HG03354 (cell line): ENCODE data around the gene FBXL7.

Source experiments
- ATAC-seq: cut with Tn5 transposase; IDR thresholded peaks from one replicate; pipeline ENCODE4 v1.9.1; 2021; ENCODE audit warnings: mild to moderate bottlenecking; ENCODE audit not compliant: unreplicated experiment, poor library complexity, severe bottlenecking

The FBXL7 gene

DNA sequence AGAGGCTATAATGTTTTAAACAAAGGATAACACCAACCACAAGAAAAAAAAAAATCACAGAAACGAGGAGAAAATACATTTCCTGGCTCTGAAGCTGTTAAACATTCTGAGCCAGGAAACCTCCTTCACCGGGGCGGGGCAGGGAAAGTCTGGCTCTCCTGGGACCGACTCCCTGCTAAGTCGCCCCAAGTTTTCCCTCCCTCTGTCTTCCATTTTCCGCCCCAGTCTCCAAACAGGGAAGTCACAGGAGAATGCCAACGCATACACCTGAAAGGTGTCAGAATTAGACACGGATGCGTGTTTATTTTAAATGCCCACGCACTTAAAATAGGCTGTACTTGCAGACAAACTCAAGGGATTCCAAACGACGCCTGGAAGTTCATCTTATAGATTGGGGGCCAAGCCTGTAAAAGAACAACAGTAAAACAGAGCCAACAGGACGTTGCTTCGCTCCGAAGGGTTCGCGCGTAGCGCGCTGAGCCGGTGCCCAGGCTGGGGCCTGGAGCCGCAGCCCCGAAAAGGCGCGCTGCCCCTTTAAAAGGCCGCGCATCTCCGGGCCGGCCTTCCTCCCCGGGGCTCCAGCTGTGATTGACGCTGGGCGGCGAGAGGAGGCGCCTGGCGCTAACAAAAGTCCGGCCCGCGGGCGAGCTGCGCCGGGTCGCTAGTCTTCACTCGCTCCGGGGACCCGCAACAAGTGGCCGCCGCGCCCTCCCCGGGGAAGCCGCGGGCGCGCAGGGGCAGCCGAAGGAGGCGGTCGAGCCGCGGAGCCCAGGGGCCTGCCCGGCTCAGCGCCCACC, at the start of gene FBXL7:
TSS of gene FBXL7 (plus strand) at position 653 of the 797 bp plus-strand sequence.
- ATAC-seq: peak; percentile 69

DNA sequence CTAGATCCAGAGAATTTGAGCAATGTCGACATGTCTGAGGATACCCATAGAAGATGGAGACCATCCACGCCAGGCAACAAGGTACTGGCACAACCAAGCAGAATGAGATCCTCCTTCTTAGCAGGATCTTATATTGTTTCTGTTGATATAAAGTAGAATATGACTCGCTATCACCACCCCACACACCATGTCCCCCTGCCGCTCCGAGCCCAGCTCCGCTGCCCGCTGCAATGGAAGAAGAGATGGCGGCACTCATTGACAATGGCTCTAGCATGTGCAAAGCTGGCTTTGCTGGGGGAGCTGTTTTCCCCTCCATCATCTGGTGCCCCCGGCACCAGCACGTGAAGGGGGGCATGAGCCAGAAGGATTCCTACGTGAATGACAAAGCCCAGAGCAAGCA, 49.5 kb upstream of the FBXL7 start:
- ATAC-seq: no peak

DNA sequence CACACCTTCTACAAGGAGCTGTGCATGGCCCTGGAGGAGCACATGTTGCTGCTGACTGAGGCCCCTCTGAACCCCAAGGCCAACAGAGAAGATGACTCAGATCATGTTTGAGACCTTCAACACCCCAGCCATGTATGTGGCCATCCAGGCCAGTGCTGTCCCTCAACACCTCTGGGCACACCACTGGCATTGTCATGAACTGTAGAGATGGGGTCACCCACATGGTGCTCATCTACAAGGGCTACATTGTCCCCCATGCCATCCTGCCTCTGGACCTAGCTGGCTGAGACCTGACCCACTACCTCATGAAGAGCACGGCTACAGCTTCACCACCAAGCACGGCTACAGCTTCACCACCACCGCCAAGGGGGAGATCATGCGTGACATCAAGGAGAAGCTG, 49.0 kb upstream of the FBXL7 start:
- no peak for ATAC-seq

DNA sequence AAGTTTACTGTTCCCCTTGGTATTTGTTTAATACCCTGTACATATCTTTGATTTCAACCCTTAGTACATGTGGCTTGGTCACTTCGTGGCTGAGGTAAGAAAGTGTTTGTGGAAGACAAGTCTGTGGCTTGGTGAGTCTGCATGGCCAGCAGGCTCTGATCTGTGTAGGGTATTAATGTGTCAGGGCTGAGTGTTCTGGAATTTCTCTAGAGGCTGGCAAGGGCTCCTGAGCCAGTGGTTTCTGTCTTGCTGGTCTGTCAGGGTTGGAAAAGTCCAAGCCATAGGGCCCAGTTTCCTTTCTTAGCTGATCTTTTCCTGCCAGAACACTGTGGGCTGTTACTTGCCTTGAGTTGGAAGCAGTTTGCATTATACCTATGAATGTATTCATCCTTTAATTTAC, 48.0 kb upstream of the FBXL7 start:
- ATAC-seq: no peak

DNA sequence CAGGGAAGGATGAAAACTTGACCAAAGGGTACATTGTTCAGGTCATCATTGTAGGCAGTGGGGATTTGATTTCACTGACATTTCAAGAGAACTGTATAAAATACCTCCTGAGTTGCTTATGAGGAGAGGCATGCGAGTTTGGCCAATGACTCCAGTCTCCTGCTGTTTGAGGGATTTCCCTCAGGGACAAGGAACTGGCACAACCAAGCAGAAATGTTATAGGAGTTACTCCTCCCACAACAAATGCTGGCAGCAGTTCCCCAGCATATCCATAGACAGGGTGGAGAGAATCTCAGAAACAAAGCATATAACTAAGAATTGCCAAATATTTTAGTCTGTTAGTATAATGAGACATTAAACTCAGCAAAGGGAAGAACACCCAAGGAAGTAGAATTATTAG, 47.2 kb upstream of the FBXL7 start:
- no peak for ATAC-seq

DNA sequence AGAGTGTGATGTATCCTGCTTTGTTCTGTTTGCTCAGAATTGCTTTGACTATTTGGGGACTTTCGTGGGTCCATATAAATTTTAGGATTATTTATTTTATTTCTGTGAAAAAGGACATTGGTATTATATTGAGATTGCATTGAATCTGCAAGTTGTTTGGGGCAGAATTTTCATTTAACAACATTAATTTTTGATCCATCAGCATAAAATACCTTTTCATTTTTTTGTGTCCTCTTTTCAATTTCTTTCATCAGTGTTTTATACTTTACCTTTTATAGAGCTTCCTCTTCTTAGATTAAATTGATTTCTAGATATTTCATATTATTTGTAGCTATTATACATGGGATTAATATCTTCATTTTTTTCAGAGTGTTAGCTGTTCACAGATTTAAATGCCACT, 40.8 kb upstream of the FBXL7 start:
- ATAC-seq: no peak

DNA sequence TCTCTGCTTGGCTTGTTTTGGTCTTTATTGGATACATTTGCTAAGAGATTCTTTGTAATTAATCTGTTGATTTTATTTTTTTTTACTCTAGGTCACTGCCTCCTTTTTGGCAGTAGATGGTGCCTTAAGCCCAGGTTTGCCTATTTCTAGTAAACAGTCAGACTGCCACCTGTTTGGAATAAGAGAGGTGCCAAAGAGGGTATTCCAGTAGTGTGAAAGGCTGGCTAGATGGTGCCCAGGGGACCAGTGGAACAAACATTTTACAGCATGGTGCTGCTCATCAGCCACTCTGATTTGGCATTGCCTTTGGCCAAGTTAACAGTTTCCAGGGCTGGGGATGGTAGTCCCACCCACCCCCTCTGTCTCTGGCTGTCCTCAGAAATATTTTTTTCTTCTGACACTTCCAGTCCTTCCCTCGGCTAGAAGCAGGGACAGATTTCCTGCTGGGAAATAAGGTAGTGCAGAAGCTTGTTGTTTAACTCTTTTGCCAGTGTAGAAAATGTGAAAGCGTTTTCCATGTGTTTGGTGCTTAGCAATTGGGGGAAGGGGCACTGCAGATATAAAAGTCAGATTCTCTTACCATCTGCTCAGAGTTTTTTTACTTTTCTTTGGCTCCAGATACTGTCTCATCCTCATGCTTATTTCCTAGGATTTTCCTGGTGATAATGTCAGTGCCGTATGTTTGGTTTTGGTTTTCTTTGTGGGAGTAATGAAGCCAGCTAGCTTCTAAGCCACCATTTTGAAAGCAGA, 36.6 kb upstream of the FBXL7 start:
- ATAC-seq: no peak

DNA sequence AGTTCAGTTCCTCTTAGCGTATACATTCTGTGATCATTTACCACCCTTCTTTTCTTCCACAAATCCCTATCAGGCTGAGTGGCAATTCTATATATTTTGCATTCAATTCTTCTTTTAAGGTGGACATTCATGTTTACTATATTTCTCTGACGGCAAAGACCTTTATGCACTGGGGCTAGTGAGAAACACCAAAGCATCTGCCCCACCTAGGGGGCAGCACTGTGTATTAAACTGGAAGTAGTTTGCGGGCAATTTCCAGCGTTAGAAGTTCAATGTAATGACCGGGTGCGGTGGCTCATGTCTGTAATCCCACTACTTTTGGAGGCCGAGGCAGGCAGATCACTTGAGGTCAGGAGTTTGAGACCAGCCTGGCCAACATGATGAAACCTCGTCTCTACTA, 27.9 kb upstream of the FBXL7 start:
- ATAC-seq: no peak

DNA sequence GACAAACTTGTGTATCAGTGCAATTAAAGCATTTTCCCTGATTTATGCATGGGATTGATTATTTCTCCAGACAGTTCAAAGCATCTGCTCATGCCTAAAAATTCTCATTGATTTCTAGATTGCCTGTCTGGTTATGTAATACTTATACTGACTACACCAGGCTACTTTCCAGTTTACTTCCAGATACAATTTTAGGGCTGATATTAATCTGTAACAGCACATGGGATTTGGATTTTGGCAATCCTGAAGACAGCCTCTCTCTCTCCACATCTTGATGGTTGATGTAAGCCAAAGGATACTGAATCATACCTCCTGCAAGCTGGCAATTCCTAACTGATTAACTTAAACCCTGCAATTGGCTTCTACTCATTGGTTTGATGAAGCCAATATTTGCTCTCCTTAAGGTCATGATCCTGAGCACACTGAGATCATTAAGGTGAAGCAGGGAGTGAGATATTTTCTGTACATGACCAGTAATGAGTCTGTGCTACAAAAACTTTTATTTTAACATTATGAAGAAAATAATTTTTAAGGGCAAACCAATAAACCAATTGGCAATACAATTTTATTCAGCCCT, 25.7 kb upstream of the FBXL7 start:
- ATAC-seq: no peak

DNA sequence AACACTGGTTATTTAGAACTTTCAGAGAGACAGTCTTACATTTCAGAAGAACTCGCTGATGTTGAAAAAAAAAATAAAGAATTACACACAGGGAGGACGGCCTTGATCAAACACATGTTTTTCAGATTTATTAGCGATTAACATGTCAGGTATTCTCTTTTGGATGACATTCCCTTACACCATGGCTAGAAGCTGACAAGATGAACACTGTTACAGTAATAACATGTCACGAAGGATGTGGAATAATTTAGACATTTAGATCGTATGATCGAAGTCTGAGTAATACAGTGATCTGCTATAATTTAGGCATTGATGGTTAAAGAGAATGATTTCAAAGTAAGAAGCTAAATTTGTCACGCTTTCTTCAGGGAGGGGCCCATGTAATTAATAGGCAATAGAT, 24.6 kb upstream of the FBXL7 start:
- no peak for ATAC-seq

DNA sequence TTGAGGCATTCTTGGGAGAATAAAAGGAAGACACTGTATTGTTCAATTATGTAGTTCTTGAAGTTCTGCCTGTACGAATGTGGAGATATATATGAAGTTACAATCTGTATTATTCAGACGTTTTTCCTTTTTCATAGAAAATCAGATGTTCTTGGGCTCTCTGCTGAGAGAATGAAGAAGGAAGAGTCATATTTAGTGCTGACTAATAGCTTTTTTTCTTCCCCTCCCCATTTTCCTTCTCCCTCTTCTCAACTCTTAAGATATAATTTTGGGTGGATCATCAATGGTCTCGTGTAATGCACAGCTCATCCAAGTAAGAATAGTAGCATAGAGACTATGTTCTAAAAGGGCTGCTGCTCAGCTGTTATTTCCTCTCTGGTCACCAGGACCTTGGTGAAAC, 23.0 kb upstream of the FBXL7 start:
- no peak for ATAC-seq

DNA sequence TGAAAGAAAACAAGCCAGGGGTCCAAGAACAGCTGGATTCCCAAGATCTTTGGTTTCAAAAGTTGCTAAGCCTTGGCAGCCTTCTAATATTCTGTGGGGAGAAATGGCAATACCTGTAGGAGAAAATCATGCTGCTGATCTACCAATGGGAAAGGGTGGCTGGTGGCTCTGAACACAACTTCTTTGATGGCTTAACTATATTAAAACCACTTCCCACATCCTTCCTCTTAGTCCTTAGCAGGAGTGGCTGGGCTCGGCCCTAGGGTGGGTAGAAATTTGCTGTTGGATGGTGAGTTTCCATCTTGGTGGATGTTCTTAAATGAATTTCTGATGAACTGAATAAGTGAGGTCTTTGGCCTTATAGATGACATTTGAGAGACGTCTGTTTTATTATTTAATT, 19.5 kb upstream of the FBXL7 start:
- ATAC-seq: no peak

DNA sequence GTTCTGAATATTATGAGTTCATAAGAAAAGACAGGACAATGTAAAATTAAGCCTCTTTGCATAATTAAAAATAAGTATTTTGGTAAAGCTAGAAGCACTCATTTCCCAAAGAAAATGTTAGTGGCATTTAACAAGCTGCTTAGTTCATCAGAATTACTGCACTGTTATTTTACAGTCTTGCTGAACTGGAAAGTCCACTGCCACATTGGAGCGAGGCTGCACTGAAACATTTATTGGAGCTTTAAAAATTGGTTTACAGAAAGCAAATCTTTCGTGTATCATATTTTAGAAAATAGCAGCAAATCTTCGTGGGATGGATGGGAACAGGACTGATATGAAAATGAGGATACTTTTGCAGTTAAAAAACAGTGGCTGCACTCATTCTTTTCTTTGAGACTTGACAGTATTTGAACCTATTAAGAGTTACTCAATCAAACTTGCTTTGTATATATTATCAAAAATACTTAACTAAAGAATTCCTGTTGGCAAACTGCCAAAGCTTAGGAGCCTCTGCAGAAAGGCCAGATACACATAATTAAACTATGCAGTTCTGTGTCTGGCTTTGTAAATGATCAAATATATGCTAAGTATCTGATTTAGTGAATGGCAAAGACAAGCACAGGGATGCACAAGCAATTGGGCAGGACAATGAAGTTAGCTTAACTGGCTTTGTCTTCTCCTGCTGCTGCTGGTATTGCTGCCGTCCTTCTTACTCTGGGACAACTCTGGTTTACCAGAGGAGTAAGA, 16.5 kb upstream of the FBXL7 start:
- ATAC-seq: no peak

DNA sequence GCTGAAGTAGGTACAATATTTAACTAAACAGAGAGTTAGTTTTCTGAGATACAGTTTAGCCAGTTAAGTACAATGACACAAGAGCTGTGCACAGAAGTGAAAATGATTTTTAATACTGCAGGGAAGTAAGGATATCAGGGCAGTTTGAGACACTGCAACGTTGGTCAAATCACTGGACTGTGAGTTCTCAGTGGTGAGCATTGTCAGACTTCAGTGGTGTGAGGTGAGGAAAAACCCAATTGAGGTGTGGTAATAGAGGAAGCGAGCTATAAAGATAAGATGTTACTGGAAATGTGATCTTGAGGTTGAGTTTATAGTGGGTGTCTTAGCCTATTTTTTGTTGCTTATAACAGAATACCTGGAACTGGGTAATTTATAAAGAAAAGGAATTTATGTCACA, 12.8 kb upstream of the FBXL7 start:
- ATAC-seq: peak; percentile 46

DNA sequence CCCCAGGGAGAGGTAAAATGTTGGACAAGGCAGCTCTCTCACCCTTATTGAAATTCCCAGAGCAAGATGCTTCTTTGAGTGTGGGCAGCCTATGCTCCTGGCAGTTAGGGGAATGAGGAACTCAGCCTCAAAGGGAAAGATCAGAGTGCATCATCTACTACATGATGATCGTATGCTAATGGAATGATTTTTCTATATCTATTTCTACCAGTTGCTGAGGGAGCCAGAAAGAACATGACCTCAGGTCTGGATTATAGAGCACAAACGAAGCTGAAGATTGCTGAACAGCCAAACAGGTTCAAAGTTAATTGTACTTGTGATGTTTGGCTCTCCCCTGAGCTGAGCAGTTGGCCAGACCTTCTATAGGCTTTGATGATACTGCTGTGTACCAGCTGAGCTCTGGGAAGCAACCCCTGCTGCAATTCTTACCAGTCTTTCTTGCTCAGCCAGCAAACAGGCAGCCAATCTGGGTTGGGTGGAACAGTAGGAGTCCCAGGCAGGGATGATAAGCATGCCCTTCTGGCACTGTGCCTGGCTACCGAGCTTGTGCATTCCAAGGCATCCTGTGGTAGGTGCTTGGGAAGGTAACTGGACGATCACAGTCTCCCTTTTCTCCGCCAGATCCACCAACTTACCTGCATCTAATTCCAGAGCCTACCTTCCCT, 10.3 kb upstream of the FBXL7 start:
- no peak for ATAC-seq

DNA sequence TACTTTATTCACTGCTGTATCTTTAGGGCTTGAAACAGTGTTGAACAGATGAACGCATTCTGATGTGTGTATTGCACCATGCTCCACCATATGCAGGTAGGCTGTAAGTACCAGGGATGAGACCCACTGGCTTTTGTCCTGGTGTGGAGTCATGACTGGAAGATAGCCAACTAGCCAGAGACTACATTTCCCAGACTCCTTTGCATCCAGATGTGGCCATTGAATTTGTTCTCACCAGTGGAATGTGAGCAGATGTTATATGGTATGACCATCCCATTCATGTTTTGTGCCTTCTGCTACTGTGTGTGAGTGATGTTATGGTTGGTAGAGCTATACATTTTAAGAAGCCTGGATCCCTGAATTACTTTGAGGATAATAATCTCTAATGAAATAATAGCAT, 7.4 kb upstream of the FBXL7 start:
- no peak for ATAC-seq

DNA sequence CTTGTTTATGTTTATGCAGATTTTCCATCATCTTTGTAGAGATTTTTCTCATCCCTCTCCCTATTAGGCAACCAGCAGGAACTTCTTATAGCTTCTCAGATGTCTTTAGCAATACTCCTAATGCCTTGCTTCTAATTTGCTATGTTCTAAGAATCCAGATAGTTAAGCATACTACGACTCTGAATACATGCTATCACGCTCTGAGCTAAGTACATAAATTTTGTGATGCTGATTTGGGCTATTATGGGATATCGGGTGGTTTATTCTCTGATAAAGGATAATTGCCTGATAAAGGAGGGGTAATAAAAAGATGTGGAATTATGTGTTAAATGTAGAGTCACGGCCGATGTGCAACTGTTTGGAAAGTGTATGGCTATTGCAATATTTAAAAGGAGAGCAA, 6.5 kb upstream of the FBXL7 start:
- no peak for ATAC-seq

DNA sequence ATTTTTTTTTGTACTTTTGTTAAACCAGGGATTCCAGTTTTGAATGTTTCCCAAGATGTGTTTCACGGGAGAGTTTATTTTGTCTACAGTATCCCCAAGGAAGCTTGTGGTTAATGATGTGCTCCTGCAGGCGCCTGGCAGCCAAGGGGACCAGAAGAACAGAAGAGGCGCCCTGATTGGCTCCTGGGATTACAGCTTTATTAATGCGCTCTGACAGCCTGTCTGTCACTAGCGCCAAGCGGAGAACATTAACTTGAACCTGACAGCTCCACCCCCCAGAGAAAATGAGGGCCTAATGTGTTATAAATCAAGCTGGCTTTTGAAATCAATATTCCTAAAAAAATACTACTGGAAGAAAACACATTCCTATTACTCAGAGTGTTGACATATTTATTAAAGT, 5.0 kb upstream of the FBXL7 start:
- no peak for ATAC-seq

DNA sequence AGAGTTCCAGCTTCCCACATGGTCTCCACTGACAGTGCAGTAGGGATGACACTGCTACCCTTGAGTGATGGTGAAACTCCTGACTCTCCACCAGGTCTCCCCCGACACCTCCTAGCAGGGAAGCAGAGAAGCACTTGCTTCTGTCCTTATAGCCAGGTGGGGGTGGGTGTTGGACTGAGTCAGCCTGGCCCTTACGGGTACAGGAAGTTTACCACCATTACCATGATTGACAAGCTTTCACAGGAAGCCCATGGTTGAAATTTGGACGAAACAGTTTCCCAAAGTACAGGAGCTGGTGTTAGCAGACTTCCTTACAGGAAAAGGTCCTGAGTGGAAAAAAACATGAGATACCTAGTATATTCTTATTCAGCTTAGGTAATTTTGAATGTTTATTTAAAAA, 3.1 kb upstream of the FBXL7 start:
- no peak for ATAC-seq
